H1 (cell line): ENCODE data around the gene GIPC2. TPM values are rescaled to one million over a fixed set of nuclear protein-coding genes. Genes with fewer than 3 reads are reported as not detected.

Source experiments
- BRCA1 ChIP-seq: IDR thresholded peaks from 2 replicates; pipeline ENCODE4 v1.6.1; 2012; ENCODE audit warnings: low read depth, low read length, improper control_type of control experiment
- CBX5 ChIP-seq: fragments of 300-800, 300-1000 bp; sonication (generic); IDR thresholded peaks from 2 replicates; pipeline ENCODE4 v1.7.1; 2016; ENCODE audit warnings: antibody characterized with exemption, low read length, low read depth
- CHD2 ChIP-seq: IDR thresholded peaks from 2 replicates; pipeline ENCODE4 v1.6.1; 2012; ENCODE audit warnings: low read length, improper control_type of control experiment
- CREB1 ChIP-seq: IDR thresholded peaks from 2 replicates; pipeline ENCODE4 v1.6.1; 2012; ENCODE audit warnings: inconsistent platforms
- CTBP2 ChIP-seq: IDR thresholded peaks from 2 replicates; pipeline ENCODE4 v1.7.0; 2011; ENCODE audit warnings: borderline replicate concordance, mild to moderate bottlenecking, moderate library complexity, mixed read lengths, low read length; ENCODE audit not compliant: insufficient read depth, insufficient read length
- EGR1 ChIP-seq: IDR thresholded peaks from 2 replicates; pipeline ENCODE4 v1.6.1; 2011; ENCODE audit warnings: low read depth, low read length, borderline replicate concordance
- EP300 ChIP-seq, 2 experiments: IDR thresholded peaks; 1 replicate in 1 of 2; 2 replicates in 1 of 2; pipeline ENCODE4 v1.6.1; 2011 to 2012; ENCODE audit warnings: low read depth in 2 of 2, low read length in 2 of 2, mild to moderate bottlenecking in 2 of 2, borderline replicate concordance in 1 of 2, inconsistent platforms in 1 of 2, moderate library complexity in 1 of 2
- JUN ChIP-seq: IDR thresholded peaks from 2 replicates; pipeline ENCODE4 v1.6.1; 2011; ENCODE audit warnings: low read depth, mild to moderate bottlenecking, improper control_type of control experiment, low read length
- JUND ChIP-seq: IDR thresholded peaks from 2 replicates; pipeline ENCODE4 v1.6.1; 2011; ENCODE audit warnings: mild to moderate bottlenecking, improper control_type of control experiment, low read length
- KDM1A ChIP-seq: fragments of 200-600, 300-600 bp; sonication (generic); IDR thresholded peaks from 2 replicates; pipeline ENCODE4 v1.7.1; 2016; ENCODE audit warnings: mild to moderate bottlenecking, low read length, borderline replicate concordance
- NANOG ChIP-seq: IDR thresholded peaks from 2 replicates; pipeline ENCODE4 v1.6.1; 2011; ENCODE audit warnings: low read length, low read depth, mild to moderate bottlenecking, inconsistent platforms; ENCODE audit not compliant: insufficient read depth, poor library complexity, severe bottlenecking
- NRF1 ChIP-seq: IDR thresholded peaks from 2 replicates; pipeline ENCODE4 v1.6.1; 2011; ENCODE audit warnings: mild to moderate bottlenecking, low read depth, low read length, improper control_type of control experiment
- PHF8 ChIP-seq: fragments of 200-600 bp; sonication (generic); conservative IDR thresholded peaks from 2 replicates; pipeline ENCODE4 v1.7.1; 2012; ENCODE audit warnings: low read depth, mild to moderate bottlenecking, inconsistent platforms, low read length, moderate library complexity
- POLR2AphosphoS5 ChIP-seq: IDR thresholded peaks from 2 replicates; pipeline ENCODE4 v1.6.1; 2011; ENCODE audit warnings: low read depth, low read length
- RBBP5 ChIP-seq: IDR thresholded peaks from 2 replicates; pipeline ENCODE4 v1.7.1; 2012; ENCODE audit warnings: low read depth, mild to moderate bottlenecking, inconsistent platforms, low read length, moderate library complexity, borderline replicate concordance
- RXRA ChIP-seq: IDR thresholded peaks from 2 replicates; pipeline ENCODE4 v1.6.1; 2011; ENCODE audit warnings: low read depth, mild to moderate bottlenecking, low read length, moderate library complexity; ENCODE audit not compliant: insufficient read depth
- SIN3A ChIP-seq, 2 experiments: IDR thresholded peaks in 1 of 2; conservative IDR thresholded peaks in 1 of 2; 2 replicates each; pipeline ENCODE4 v1.6.1; 2011 to 2012; ENCODE audit warnings: low read length in 2 of 2, improper control_type of control experiment in 1 of 2, low read depth in 1 of 2, mild to moderate bottlenecking in 1 of 2
- SP2 ChIP-seq: IDR thresholded peaks from 2 replicates; pipeline ENCODE4 v1.6.1; 2012; ENCODE audit warnings: mild to moderate bottlenecking, low read length, inconsistent platforms
- TAF1 ChIP-seq: IDR thresholded peaks from 2 replicates; pipeline ENCODE4 v1.6.1; 2011; ENCODE audit warnings: mild to moderate bottlenecking, low read depth, low read length
- TAF7 ChIP-seq: optimal IDR thresholded peaks from 2 replicates; pipeline ENCODE3; 2011; ENCODE audit warnings: low read depth, mild to moderate bottlenecking, inconsistent platforms, low read length, moderate library complexity, borderline replicate concordance
- TBP ChIP-seq: IDR thresholded peaks from 2 replicates; pipeline ENCODE4 v1.6.1; 2011; ENCODE audit warnings: low read depth, low read length, improper control_type of control experiment
- TCF12 ChIP-seq: IDR thresholded peaks from 2 replicates; pipeline ENCODE4 v1.6.1; 2011; ENCODE audit warnings: low read depth, mild to moderate bottlenecking, low read length
- polyA plus RNA-seq, 7 experiments: library from polyadenylated mRNA; depleted of rRNA in 3 of 7; stranded (reverse) in 5 of 7; unstranded in 2 of 7; fragments of >200 nt in 5 of 7; fragments of 200-250 nt in 2 of 7; gene quantifications; 1 replicate in 5 of 7; 2 replicates in 1 of 7; 4 replicates in 1 of 7; pipeline versions ENCODE4 v1.2.1 to v1.2.3, GENCODE V29; 2011 to 2013; ENCODE audit warnings: missing spikeins in 2 of 7, mixed read lengths in 2 of 7
- total RNA-seq: library from RNA; stranded (reverse); fragmentation: NEBNext Ultra II Directional; extraction: Animal tissue kit (Norgen Biotek cat#: 25700); gene quantifications from 2 replicates; pipeline ENCODE4 v1.2.1, GENCODE V29; 2021

Gene GIPC2
- total and polyA plus RNA-seq, 2 of the 8 experiments (the other 6 are each of a cell fraction or from before 2014, with no cell fraction given), result 0.29 to 0.69 TPM

DNA sequence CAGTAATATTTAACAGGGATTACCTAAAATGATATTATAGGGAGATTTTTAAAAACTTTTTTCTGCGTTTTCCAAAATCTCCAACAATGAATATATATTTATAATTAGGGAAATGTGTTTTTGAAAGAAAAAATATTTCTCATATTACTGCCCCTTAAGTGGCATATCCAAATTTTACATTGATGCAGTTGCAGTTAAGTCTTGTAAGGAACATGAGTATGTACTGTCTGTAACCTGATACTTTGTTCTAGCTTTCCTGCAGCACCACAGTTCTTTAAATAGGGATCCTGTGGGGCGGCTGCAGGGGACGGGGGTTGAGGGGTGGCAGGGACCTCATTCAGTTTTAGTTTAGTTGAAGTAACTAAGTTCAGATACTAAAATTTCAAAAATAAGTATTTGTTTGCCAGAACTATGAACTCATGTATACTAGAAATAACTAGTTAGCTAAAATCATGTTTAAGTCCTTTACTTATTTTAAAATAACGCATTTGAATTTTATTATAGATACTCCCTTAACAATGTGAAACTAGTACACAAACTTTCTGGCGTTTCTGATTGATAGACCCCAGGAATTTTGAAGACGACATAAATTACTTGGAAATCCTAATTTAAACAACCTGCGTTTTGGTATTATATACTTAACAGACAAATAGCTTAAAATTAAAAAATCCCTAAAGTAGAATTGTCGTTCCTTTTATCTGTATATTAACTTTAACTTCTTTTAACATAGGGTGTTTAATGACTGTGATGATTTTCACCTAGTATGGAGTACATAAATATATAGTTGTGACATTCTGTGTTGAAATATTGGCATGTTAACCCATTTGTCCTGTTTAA, 41.7 kb upstream of the GIPC2 start (continued):
- TF ChIP-seq JUND (0 out of 2 replicates have a peak, but pooled peaks have one; percentile 20), POLR2AphosphoS5 (peak; percentile 68; the same call in 1 of the 2 replicates), CBX5 (no peak), EP300 (IDR thresholded peaks at IDR 0.05; ENCODE audit: borderline replicate concordance in 1 of 2, low read depth in 2 of 2, low read length in 2 of 2) (no peak), RBBP5 (no peak), CHD2 (no peak), TCF12 (no peak), KDM1A (no peak), SIN3A (conservative IDR thresholded peaks at IDR 0.05 in 1 of 2, IDR thresholded peaks at IDR 0.05 in 1 of 2; ENCODE audit: low read depth in 1 of 2, low read length in 2 of 2) (no peak), SP2 (no peak), TAF1 (no peak), NRF1 (peak; percentile 10; the same call in 1 of the 2 replicates), RXRA (no peak), TAF7 (peak; percentile 100), PHF8 (no peak), EGR1 (peak; percentile 63; the same call in 1 of the 2 replicates), TBP (peak; percentile 96), CTBP2 (no peak), BRCA1 (no peak), JUN (no peak), CREB1 (no peak), NANOG (peak; percentile 24)
- TF ChIP-seq, all 59 proteins: peak for 13
